Suprapubic skin (tissue), 3 donors: ENCODE results near the gene DAD1.

Experiments used
- CTCF ChIP-seq, 2 donors: fragments of 200-600 bp in 1 of 2; fragments of 450-650 bp in 1 of 2; sonication (generic) in 1 of 2; IDR thresholded peaks; one replicate each; pipeline ENCODE4 v1.5.1; 2016 to 2019; ENCODE audit warnings: antibody characterized with exemption in 2 of 2, mild to moderate bottlenecking in 1 of 2, moderate library complexity in 1 of 2
- POLR2AphosphoS5 ChIP-seq, 3 donors: sonication (generic); formaldehyde crosslinking; IDR thresholded peaks; one replicate each; pipeline ENCODE4 v1.6.1; 2017; ENCODE audit warnings: antibody characterized with exemption in 3 of 3

GRCh38 chr14:22597265-22597664 lies 8.2 kb upstream of the DAD1 start:
- TF ChIP-seq CTCF (IDR thresholded peaks at IDR 0.05) = no peak
- TF ChIP-seq POLR2AphosphoS5 (IDR thresholded peaks at IDR 0.05) = no peak
